HepG2 (cell line): ENCODE measurements around the gene INSIG1. TPM values are rescaled to one million over a fixed set of nuclear protein-coding genes. Genes with fewer than 3 reads are reported as not detected.
A peak's percentile ranks its signal among the peaks of the same experiment; 100 is the strongest.

Experiments used
- ATAC-seq: fragments of 200-7000 bp; cut with Tn5 transposase; 3 replicates; pipeline ENCODE4 v1.9.1; 2020; ENCODE audit warnings: mild to moderate bottlenecking, moderate library complexity
- BruUV-seq: library from RNA; stranded (reverse); fragments of 400-500 nt; replicated peaks from 2 replicates; lab custom pipeline; 2021; lab: Mats Ljungman, UMichigan
- CTCF ChIA-PET: fragments of 300-600 bp; formaldehyde crosslinking; extraction: SDS; loops from one replicate; lab custom pipeline; 2021; ENCODE audit warnings: low total read pairs, inconsistent platforms, low intra/inter-chr PET ratio; lab: Yijun Ruan, JAX
- POLR2A ChIA-PET: fragments of 350-600 bp; sonication (Branson Sonifier 250); formaldehyde crosslinking; loops from one replicate; lab custom pipeline; 2020; ENCODE audit warnings: antibody characterized with exemption, inconsistent platforms; lab: Yijun Ruan, JAX
- DNase-seq: peaks from one replicate; pipeline ENCODE4 v3.0.0-alpha.2; 2015; ENCODE audit warnings: low spot score
- FAIRE-seq: peaks from 3 replicates; lab custom pipeline; 2011; peaks lifted over from hg19 to GRCh38; lab: Jason Lieb, UNC
- H2AFZ ChIP-seq: one replicate; pipeline ENCODE4 v1.6.1; 2011; ENCODE audit warnings: low read length, inconsistent platforms
- H3K27ac ChIP-seq: fragments of 300-600 bp; 3 replicates; pipeline ENCODE4 v1.8.0; 2011; ENCODE audit warnings: mixed run types, mild to moderate bottlenecking, mixed read lengths, low read length, inconsistent platforms; ENCODE audit not compliant: insufficient read depth; ENCODE audit errors: extremely low read length
- H3K27me3 ChIP-seq, 2 experiments: fragments of 200-600 bp in 1 of 2; 2 replicates in 1 of 2; 3 replicates in 1 of 2; pipeline versions ENCODE4 v1.6.0 to v1.8.0; 2011; ENCODE audit warnings: low read length in 2 of 2, mild to moderate bottlenecking in 2 of 2, moderate library complexity in 2 of 2, inconsistent platforms in 1 of 2; ENCODE audit not compliant: insufficient read depth in 2 of 2, control insufficient read depth in 1 of 2
- H3K36me3 ChIP-seq, 2 experiments: fragments of 200-600 bp in 1 of 2; replicated peaks in 1 of 2; 2 replicates in 1 of 2; 3 replicates in 1 of 2; pipeline versions ENCODE4 v1.5.1 to v1.8.0; 2011; ENCODE audit warnings: low read length in 2 of 2, inconsistent platforms in 1 of 2; ENCODE audit not compliant: insufficient read depth in 2 of 2, control insufficient read depth in 1 of 2
- H3K4me1 ChIP-seq: 2 replicates; pipeline ENCODE4 v1.5.1; 2012; ENCODE audit warnings: low read length, inconsistent platforms; ENCODE audit not compliant: insufficient read depth
- H3K4me2 ChIP-seq: 2 replicates; pipeline ENCODE4 v1.6.0; 2011; ENCODE audit warnings: low read depth, low read length, inconsistent platforms
- H3K4me3 ChIP-seq, 3 experiments: fragments of 200-600 bp in 1 of 3; sonication (generic), shearing (Covaris generic) in 1 of 3; replicated peaks in 1 of 3; 2 replicates each; pipeline ENCODE4 v1.5.1; 2011 to 2016; ENCODE audit warnings: low read length in 3 of 3, inconsistent platforms in 2 of 3, low read depth in 2 of 3, mild to moderate bottlenecking in 2 of 3, control low read depth in 1 of 3, mixed read lengths in 1 of 3; ENCODE audit not compliant: insufficient read depth in 1 of 3
- H3K79me2 ChIP-seq: one replicate; pipeline ENCODE4 v1.6.1; 2011; ENCODE audit warnings: low read length, inconsistent platforms; ENCODE audit not compliant: insufficient read depth
- H3K9ac ChIP-seq: 2 replicates; pipeline ENCODE4 v1.6.0; 2011; ENCODE audit warnings: mild to moderate bottlenecking, low read depth, low read length, inconsistent platforms; ENCODE audit not compliant: insufficient read depth
- H3K9me3 ChIP-seq: 2 replicates; pipeline ENCODE4 v1.5.1; 2012; ENCODE audit warnings: mild to moderate bottlenecking, low read length
- H4K20me1 ChIP-seq: 2 replicates; pipeline ENCODE4 v1.6.0; 2011; ENCODE audit warnings: inconsistent platforms, mild to moderate bottlenecking, low read length, moderate library complexity; ENCODE audit not compliant: insufficient read depth
- BRCA1 ChIP-seq: sonication (generic); formaldehyde crosslinking; IDR thresholded peaks from 2 replicates; pipeline ENCODE4 v1.4.0; 2020; ENCODE audit warnings: missing genetic modification reagents
- GTF2F1 ChIP-seq: fragments of 150-350 bp; IDR thresholded peaks from 2 replicates; pipeline ENCODE4 v1.6.1; 2014; ENCODE audit warnings: low read length
- IKZF1 ChIP-seq: fragments of 450-650 bp; IDR thresholded peaks from 2 replicates; pipeline ENCODE4 v1.7.1; 2016
- KDM2A ChIP-seq: sonication (generic); formaldehyde crosslinking; IDR thresholded peaks from 2 replicates; pipeline ENCODE4 v1.4.0; 2020; ENCODE audit warnings: low read depth, missing genetic modification reagents, borderline replicate concordance
- MTF2 ChIP-seq: sonication (generic); formaldehyde crosslinking; IDR thresholded peaks from 2 replicates; pipeline ENCODE4 v1.5.0; 2020; ENCODE audit warnings: missing genetic modification reagents, borderline replicate concordance
- NR3C1 ChIP-seq: sonication (generic); formaldehyde crosslinking; IDR thresholded peaks from 2 replicates; pipeline ENCODE4 v1.4.0; 2020; ENCODE audit warnings: missing genetic modification reagents
- PTBP1 ChIP-seq: fragments of 200-400 bp; formaldehyde crosslinking; IDR thresholded peaks from 2 replicates; pipeline ENCODE4 v1.6.1; 2018; ENCODE audit warnings: low read length, low read depth; ENCODE audit not compliant: poor library complexity, severe bottlenecking
- SMC3 ChIP-seq: IDR thresholded peaks from 2 replicates; pipeline ENCODE4 v1.6.1; 2011; ENCODE audit warnings: low read length, improper control_type of control experiment
- TSC22D2 ChIP-seq: sonication (generic); formaldehyde crosslinking; IDR thresholded peaks from 2 replicates; pipeline ENCODE4 v1.5.1; 2020; ENCODE audit warnings: missing genetic modification reagents, mild to moderate bottlenecking, borderline replicate concordance
- USF2 ChIP-seq, 2 experiments: sonication (generic) in 1 of 2; formaldehyde crosslinking in 1 of 2; IDR thresholded peaks; 2 replicates each; pipeline versions ENCODE4 v1.5.1 to v1.6.1; 2011 to 2020; ENCODE audit warnings: borderline replicate concordance in 1 of 2, low read depth in 1 of 2, low read length in 1 of 2, mild to moderate bottlenecking in 1 of 2, missing genetic modification reagents in 1 of 2, moderate library complexity in 1 of 2
- ZNF557 ChIP-seq: sonication (generic); formaldehyde crosslinking; IDR thresholded peaks from 2 replicates; pipeline ENCODE4 v1.4.0; 2020; ENCODE audit warnings: missing genetic modification reagents
- ZNF577 ChIP-seq: sonication (generic); formaldehyde crosslinking; IDR thresholded peaks from 2 replicates; pipeline ENCODE4 v1.4.0; 2020; ENCODE audit warnings: mild to moderate bottlenecking, low read depth, missing genetic modification reagents, borderline replicate concordance
- WGBS: methylation state at CpG from one replicate; pipeline ENCODE4 v1.1.6; 2017; ENCODE audit warnings: low lambda C conversion rate; 5-methylcytosine and 5-hydroxymethylcytosine counted together
- in situ Hi-C: cut with HindIII; loops from 2 replicates; pipeline ENCODE4 v1.10.0; 2017; ENCODE audit warnings: low pct_unique_long_range_greater_than_20kb; ENCODE audit not compliant: extremely low pct_ligation_motif_present
- intact Hi-C: fragments of 100-400 bp; cut with micrococcal nuclease; formaldehyde crosslinking; loops from one replicate; pipeline ENCODE4 v1.10.0; 2022; ENCODE audit not compliant: unreplicated experiment
- polyA plus RNA-seq, 8 experiments: library from polyadenylated mRNA; depleted of rRNA in 3 of 8; stranded (reverse) in 7 of 8; unstranded in 1 of 8; fragments of >200 nt; fragmentation: Illumina TruSeq in 4 of 8; extraction: Trizol in 4 of 8; gene quantifications; 2 replicates each; pipeline versions ENCODE4 v1.2.1 to v1.2.3, GENCODE V29; 2011 to 2016; ENCODE audit warnings: low read depth in 4 of 8, missing spikeins in 1 of 8, mixed read lengths in 1 of 8; ENCODE audit not compliant: insufficient read depth in 1 of 8
- total RNA-seq, 5 experiments: library from RNA; depleted of rRNA; stranded (reverse); fragments of >200 nt; fragmentation: Illumina TruSeq; extraction: Trizol; gene quantifications; 2 replicates each; pipeline ENCODE4 v1.2.3, GENCODE V29; 2016; ENCODE audit warnings: low read depth in 1 of 5
- TF ChIP-seq, protein P1 (sequence below): IDR thresholded peaks from 2 replicates; pipeline ENCODE4 v1.6.1; 2016; ENCODE audit warnings: missing biosample characterization, missing genetic modification reagents, low read depth
- TF ChIP-seq, protein P2 (sequence below): fragments of 450-650 bp; IDR thresholded peaks from 2 replicates; pipeline ENCODE4 v1.6.1; 2017; ENCODE audit warnings: mild to moderate bottlenecking
- TF ChIP-seq, protein P3 (sequence below): sonication (generic); formaldehyde crosslinking; IDR thresholded peaks from 2 replicates; pipeline ENCODE4 v1.8.1; 2023; ENCODE audit warnings: mild to moderate bottlenecking, missing genetic modification reagents, borderline replicate concordance

INSIG1 gene
- total and polyA plus RNA-seq, 2 of the 13 experiments (the other 11 are each of a cell fraction or from before 2014, with no cell fraction given): 0.07 to 0.11 TPM

GRCh38 chr7:155344270-155344617, 46.6 kb downstream of the INSIG1 start:
- no peaks in the 10 kb centered on the region for H4K20me1 ChIP-seq
- in situ Hi-C loops (loop anchor here (5.0 kb wide), 1 partner anchor 152 kb away; no protein-coding TSS in a partner anchor), intact Hi-C loops (no loop called here)
- H3K36me3 ChIP-seq: no peaks in the 10 kb centered on the region
- DNase-seq (no peak), FAIRE-seq (no peak), ATAC-seq (no peak)
- CTCF ChIA-PET: interaction anchor here (1.5 to 1.6 kb wide), 2 partner anchors 154 to 417 kb away, joined by 14 to 22 read pairs; no protein-coding TSS in a partner anchor
- H3K27me3 ChIP-seq: peaks cover 4 to 26% of the 10 kb centered on the region in 2 experiments; a peak in 4 of 5 replicates
- TF ChIP-seq ZNF577 (CRISPR knock-in tag): no peak
- TF ChIP-seq, protein P1, sequence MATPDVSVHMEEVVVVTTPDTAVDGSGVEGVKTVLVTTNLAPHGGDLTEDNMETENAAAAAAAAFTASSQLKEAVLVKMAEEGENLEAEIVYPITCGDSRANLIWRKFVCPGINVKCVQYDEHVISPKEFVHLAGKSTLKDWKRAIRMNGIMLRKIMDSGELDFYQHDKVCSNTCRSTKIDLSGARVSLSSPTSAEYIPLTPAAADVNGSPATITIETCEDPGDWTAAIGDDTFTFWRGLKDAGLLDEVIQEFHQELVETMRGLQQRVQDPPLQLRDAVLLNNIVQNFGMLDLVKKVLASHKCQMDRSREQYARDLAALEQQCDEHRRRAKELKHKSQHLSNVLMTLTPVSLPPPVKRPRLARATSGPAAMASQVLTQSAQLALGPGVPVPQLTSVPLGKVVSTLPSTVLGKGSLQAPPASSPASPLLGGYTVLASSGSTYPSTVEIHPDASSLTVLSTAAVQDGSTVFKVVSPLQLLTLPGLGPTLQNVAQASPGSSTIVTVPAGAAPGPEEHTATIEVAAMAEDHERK (CRISPR knock-in tag): no peak
- no peak for TF ChIP-seq MTF2 (CRISPR knock-in tag)
- TF ChIP-seq USF2 (IDR thresholded peaks at IDR 0.05; ENCODE audit: low read depth, low read length): no peak
- TF ChIP-seq USF2 (CRISPR knock-in tag; IDR thresholded peaks at IDR 0.05; ENCODE audit: borderline replicate concordance): no peak
- no peak for TF ChIP-seq NR3C1 (CRISPR knock-in tag)
- TF ChIP-seq ZNF557 (CRISPR knock-in tag): no peak
- TF ChIP-seq, protein P2, sequence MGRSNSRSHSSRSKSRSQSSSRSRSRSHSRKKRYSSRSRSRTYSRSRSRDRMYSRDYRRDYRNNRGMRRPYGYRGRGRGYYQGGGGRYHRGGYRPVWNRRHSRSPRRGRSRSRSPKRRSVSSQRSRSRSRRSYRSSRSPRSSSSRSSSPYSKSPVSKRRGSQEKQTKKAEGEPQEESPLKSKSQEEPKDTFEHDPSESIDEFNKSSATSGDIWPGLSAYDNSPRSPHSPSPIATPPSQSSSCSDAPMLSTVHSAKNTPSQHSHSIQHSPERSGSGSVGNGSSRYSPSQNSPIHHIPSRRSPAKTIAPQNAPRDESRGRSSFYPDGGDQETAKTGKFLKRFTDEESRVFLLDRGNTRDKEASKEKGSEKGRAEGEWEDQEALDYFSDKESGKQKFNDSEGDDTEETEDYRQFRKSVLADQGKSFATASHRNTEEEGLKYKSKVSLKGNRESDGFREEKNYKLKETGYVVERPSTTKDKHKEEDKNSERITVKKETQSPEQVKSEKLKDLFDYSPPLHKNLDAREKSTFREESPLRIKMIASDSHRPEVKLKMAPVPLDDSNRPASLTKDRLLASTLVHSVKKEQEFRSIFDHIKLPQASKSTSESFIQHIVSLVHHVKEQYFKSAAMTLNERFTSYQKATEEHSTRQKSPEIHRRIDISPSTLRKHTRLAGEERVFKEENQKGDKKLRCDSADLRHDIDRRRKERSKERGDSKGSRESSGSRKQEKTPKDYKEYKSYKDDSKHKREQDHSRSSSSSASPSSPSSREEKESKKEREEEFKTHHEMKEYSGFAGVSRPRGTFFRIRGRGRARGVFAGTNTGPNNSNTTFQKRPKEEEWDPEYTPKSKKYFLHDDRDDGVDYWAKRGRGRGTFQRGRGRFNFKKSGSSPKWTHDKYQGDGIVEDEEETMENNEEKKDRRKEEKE: no peak
- no peak for TF ChIP-seq PTBP1
- TF ChIP-seq, protein P3, sequence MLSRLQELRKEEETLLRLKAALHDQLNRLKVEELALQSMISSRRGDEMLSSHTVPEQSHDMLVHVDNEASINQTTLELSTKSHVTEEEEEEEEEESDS: no peak
- no peak for TF ChIP-seq BRCA1 (CRISPR knock-in tag)
- TF ChIP-seq TSC22D2 (CRISPR knock-in tag): no peak
- TF ChIP-seq GTF2F1: no peak
- no peak for TF ChIP-seq IKZF1
- no peak for TF ChIP-seq SMC3
- no peak for TF ChIP-seq KDM2A (CRISPR knock-in tag)
- H3K4me3 ChIP-seq: no peak overlapping the region
- peak overlapping the region; percentile 53; the same call in 1 of the 2 replicates for H3K4me2 ChIP-seq
- POLR2A ChIA-PET: no interaction called here
- no peaks in the 10 kb centered on the region for H3K79me2 ChIP-seq
- H3K27ac ChIP-seq: no peak overlapping the region
- no peak overlapping the region for H2AFZ ChIP-seq
- BruUV-seq: no TSS peak
- H3K9ac ChIP-seq: no peak overlapping the region
- WGBS: 55% methylated on average over 7 of the region's 16 CpGs
- H3K9me3 ChIP-seq: no peaks in the 10 kb centered on the region
- peaks cover 7% of the 10 kb centered on the region; the same call in 1 of the 2 replicates for H3K4me1 ChIP-seq
